ENCODE measurements around the gene EIF2B5. TPM values are rescaled to one million over a fixed set of nuclear protein-coding genes. Genes with fewer than 3 reads are reported as not detected.

EIF2B5 gene
- total and polyA plus RNA-seq, 2 donors (not counting 1 experiment from before 2014, with no cell fraction given) = 73.2 to 83.8 TPM

GRCh38 chr3:184140436-184140835 lies 5.3 kb downstream of the EIF2B5 start:
- H3K4me3 ChIP-seq (ENCODE audit: control extremely low read depth in 1 of 5, extremely low read depth in 1 of 5, insufficient read depth in 1 of 5, low read depth in 2 of 5, low read length in 4 of 5) = no peak overlapping the region
- no peak for ATAC-seq (ENCODE audit: low read depth)
- H2AFZ ChIP-seq (ENCODE audit: insufficient read depth, low read depth, low read length, poor library complexity, severe bottlenecking) = no peak overlapping the region
- no peak for DNase-seq
- Mint-ChIP-seq H3K9me3 (ENCODE audit: insufficient read depth) (no peaks in the 10 kb centered on the region), H3K27me3 (no peaks in the 10 kb centered on the region), H3K4me1 (peaks cover 32% of the 10 kb centered on the region), H3K4me3 (no peak overlapping the region), H3K27ac (no peak overlapping the region)
- H3K79me2 ChIP-seq (ENCODE audit: control insufficient read depth, insufficient read depth, low read length) = peaks cover 10% of the 10 kb centered on the region
- no peak overlapping the region for H3K4me2 ChIP-seq (replicated peaks; ENCODE audit: low read depth, low read length, poor library complexity, severe bottlenecking)
- intact Hi-C loops (cut with micrococcal nuclease) = no loop called here
- POLR2A ChIA-PET = no interaction called here
- H3K36me3 ChIP-seq (replicated peaks in 1 of 2; ENCODE audit: control extremely low read depth in 1 of 2, control insufficient read depth in 1 of 2, extremely low read depth in 1 of 2, insufficient read depth in 2 of 2, low read length in 1 of 2) = peaks cover 25 to 54% of the 10 kb centered on the region in 2 experiments
- CTCF ChIA-PET = no interaction called here
- no peak overlapping the region for H3K9ac ChIP-seq (ENCODE audit: low read length)
- TF ChIP-seq EZH2 (IDR thresholded peaks at IDR 0.05; ENCODE audit: borderline replicate concordance, insufficient read depth, low read depth, low read length, poor library complexity, severe bottlenecking) = no peak
- no peak overlapping the region for H3K27ac ChIP-seq (ENCODE audit: low read length in 2 of 2)
- peaks cover 20 to 23% of the 10 kb centered on the region in 2 donors for H3K4me1 ChIP-seq (ENCODE audit: control insufficient read depth in 2 of 2, insufficient read depth in 2 of 2, low read length in 2 of 2)
- no peaks in the 10 kb centered on the region for H3K9me3 ChIP-seq (ENCODE audit: control extremely low read depth in 1 of 3, control insufficient read depth in 2 of 3, insufficient read depth in 1 of 3, low read length in 2 of 3)
- 98% methylated on average over 10 of the region's 10 CpGs for WGBS (ENCODE audit: insufficient coverage)
- no peaks in the 10 kb centered on the region for H3K27me3 ChIP-seq (replicated peaks in 1 of 4; ENCODE audit: control extremely low read depth in 1 of 4, control insufficient read depth in 3 of 4, insufficient read depth in 4 of 4, low read length in 3 of 4)
- H4K20me1 ChIP-seq (ENCODE audit: control insufficient read depth, insufficient read depth, low read length, poor library complexity, severe bottlenecking) = peaks cover 8% of the 10 kb centered on the region

DNA sequence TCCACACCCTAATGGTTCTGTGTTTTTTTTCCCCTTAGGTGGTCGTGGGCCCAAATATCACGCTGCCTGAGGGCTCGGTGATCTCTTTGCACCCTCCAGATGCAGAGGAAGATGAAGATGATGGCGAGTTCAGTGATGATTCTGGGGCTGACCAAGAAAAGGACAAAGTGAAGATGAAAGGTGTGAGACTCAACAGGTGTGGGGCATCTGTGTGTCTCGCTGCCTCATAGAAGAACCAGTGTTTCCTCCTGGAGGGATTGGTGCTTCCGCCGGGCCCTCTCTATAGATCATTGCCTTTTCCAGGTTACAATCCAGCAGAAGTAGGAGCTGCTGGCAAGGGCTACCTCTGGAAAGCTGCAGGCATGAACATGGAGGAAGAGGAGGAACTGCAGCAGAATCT lies 7.0 kb downstream of the EIF2B5 start:
- Histone ChIP-seq H2AFZ (ENCODE audit: insufficient read depth, low read depth, low read length, poor library complexity, severe bottlenecking) (no peak overlapping the region), H4K20me1 (ENCODE audit: control insufficient read depth, insufficient read depth, low read length, poor library complexity, severe bottlenecking) (peaks cover 8% of the 10 kb centered on the region), H3K9ac (ENCODE audit: low read length) (no peak overlapping the region), H3K27me3 (replicated peaks in 1 of 4; ENCODE audit: control extremely low read depth in 1 of 4, control insufficient read depth in 3 of 4, insufficient read depth in 4 of 4, low read length in 3 of 4) (no peaks in the 10 kb centered on the region), H3K4me3 (ENCODE audit: control extremely low read depth in 1 of 5, extremely low read depth in 1 of 5, insufficient read depth in 1 of 5, low read depth in 2 of 5, low read length in 4 of 5) (no peak overlapping the region), H3K27ac (ENCODE audit: low read length in 2 of 2) (no peak overlapping the region), H3K36me3 (replicated peaks in 1 of 2; ENCODE audit: control extremely low read depth in 1 of 2, control insufficient read depth in 1 of 2, extremely low read depth in 1 of 2, insufficient read depth in 2 of 2, low read length in 1 of 2) (peaks cover 28 to 63% of the 10 kb centered on the region in 2 experiments), H3K4me1 (ENCODE audit: control insufficient read depth in 2 of 2, insufficient read depth in 2 of 2, low read length in 2 of 2) (peaks cover 11 to 12% of the 10 kb centered on the region in 2 donors), H3K9me3 (ENCODE audit: control extremely low read depth in 1 of 3, control insufficient read depth in 2 of 3, insufficient read depth in 1 of 3, low read length in 2 of 3) (no peaks in the 10 kb centered on the region), H3K79me2 (ENCODE audit: control insufficient read depth, insufficient read depth, low read length) (no peaks in the 10 kb centered on the region), H3K4me2 (replicated peaks; ENCODE audit: low read depth, low read length, poor library complexity, severe bottlenecking) (no peak overlapping the region)
- Mint-ChIP-seq H3K27ac (no peak overlapping the region), H3K9me3 (ENCODE audit: insufficient read depth) (no peaks in the 10 kb centered on the region), H3K27me3 (no peaks in the 10 kb centered on the region), H3K4me3 (no peak overlapping the region), H3K4me1 (peaks cover 18% of the 10 kb centered on the region)
- POLR2A ChIA-PET = no interaction called here
- 100% methylated on average over 5 of the region's 7 CpGs for WGBS (ENCODE audit: insufficient coverage)
- intact Hi-C loops (cut with micrococcal nuclease) = no loop called here
- CTCF ChIA-PET = interaction anchor here (1.4 kb wide), 1 partner anchor 258 kb away, joined by 3 read pairs; the partner anchor contains the start of gene PARL
- TF ChIP-seq EZH2 (IDR thresholded peaks at IDR 0.05; ENCODE audit: borderline replicate concordance, insufficient read depth, low read depth, low read length, poor library complexity, severe bottlenecking) (no peak), CTCF (IDR thresholded peaks at IDR 0.05) (no peak)
- no peak for ATAC-seq (ENCODE audit: low read depth)
- DNase-seq = no peak

Data from B cell (primary cell).